HCT116 (cell line): ENCODE measurements around the gene DDAH1. TPM values are rescaled to one million over a fixed set of nuclear protein-coding genes. Genes with fewer than 3 reads are reported as not detected.

ENCODE experiments used
- ATAC-seq: fragments of 200-7000 bp; cut with Tn5 transposase; 2 replicates; pipeline ENCODE4 v1.9.1; 2020; ENCODE audit warnings: mild to moderate bottlenecking, moderate library complexity
- BruUV-seq: library from RNA; stranded (reverse); fragments of 400-500 nt; replicated peaks from 2 replicates; lab custom pipeline; 2021; lab: Mats Ljungman, UMichigan
- CTCF ChIA-PET: fragments of 300-600 bp; sonication (Branson Sonifier 250); formaldehyde crosslinking; loops from one replicate; lab custom pipeline; 2021; ENCODE audit warnings: antibody characterized with exemption; lab: Charles Lee
- POLR2A ChIA-PET: fragments of 300-600, 350-600 bp; sonication (Branson Sonifier 250); formaldehyde crosslinking; loops from one replicate; lab custom pipeline; 2021; ENCODE audit warnings: antibody characterized with exemption; lab: Charles Lee
- RAD21 ChIA-PET, 2 experiments: fragments of 300-600 bp; sonication (Branson Sonifier 250); formaldehyde crosslinking; loops; one replicate each; lab custom pipeline; 2023; ENCODE audit warnings: low total read pairs in 2 of 2; ENCODE audit not compliant: uncharacterized antibody in 2 of 2, unreplicated experiment in 2 of 2, low non-redundant PET in 1 of 2; lab: Charles Lee
- DNase-seq: peaks from one replicate; pipeline ENCODE4 v3.0.0-alpha.2; 2010; ENCODE audit warnings: low read depth, low spot score
- H2AFZ ChIP-seq: fragments of 200-600 bp; shearing (Covaris generic), sonication (generic); 2 replicates; pipeline ENCODE4 v1.6.1; 2017; ENCODE audit warnings: low read depth, mixed run types, mixed read lengths, antibody characterized with exemption, low read length; ENCODE audit not compliant: poor library complexity, severe bottlenecking
- H3K27ac ChIP-seq: 2 replicates; pipeline ENCODE4 v1.5.1; 2012; ENCODE audit warnings: low read depth, low read length
- H3K27me3 ChIP-seq: fragments of 200-600 bp; sonication (generic); 2 replicates; pipeline ENCODE4 v1.6.1; 2016; ENCODE audit warnings: mixed run types, low read length, mixed read lengths; ENCODE audit not compliant: insufficient read depth
- H3K36me3 ChIP-seq, 2 experiments: fragments of 200-500 bp in 1 of 2; fragments of 200-600 bp in 1 of 2; sonication (Bioruptor generic) in 1 of 2; sonication (generic) in 1 of 2; 2 replicates each; pipeline versions ENCODE4 v1.5.1 to v1.6.1; 2014 to 2016; ENCODE audit warnings: low read length in 2 of 2, inconsistent platforms in 1 of 2, mixed read lengths in 1 of 2, mixed run types in 1 of 2; ENCODE audit not compliant: insufficient read depth in 2 of 2, control insufficient read depth in 1 of 2
- H3K4me1 ChIP-seq, 2 experiments: fragments of 200-600 bp in 1 of 2; sonication (generic) in 1 of 2; 2 replicates each; pipeline versions ENCODE4 v1.5.1 to v1.6.1; 2012 to 2017; ENCODE audit warnings: low read length in 2 of 2, inconsistent platforms in 1 of 2, mild to moderate bottlenecking in 1 of 2, mixed read lengths in 1 of 2, mixed run types in 1 of 2, moderate library complexity in 1 of 2; ENCODE audit not compliant: insufficient read depth in 2 of 2, control insufficient read depth in 1 of 2
- H3K4me2 ChIP-seq: fragments of 200-600 bp; sonication (generic); 2 replicates; pipeline ENCODE4 v1.6.1; 2017; ENCODE audit warnings: mixed run types, low read length, mixed read lengths
- H3K4me3 ChIP-seq, 2 experiments: fragments of 200-600 bp in 1 of 2; sonication (generic) in 1 of 2; replicated peaks in 1 of 2; 2 replicates each; pipeline ENCODE4 v1.5.1; 2011 to 2016; ENCODE audit warnings: low read length in 2 of 2, control low read depth in 1 of 2, low read depth in 1 of 2, mild to moderate bottlenecking in 1 of 2, mixed read lengths in 1 of 2, mixed run types in 1 of 2
- H3K79me2 ChIP-seq: fragments of 200-600 bp; sonication (generic); 2 replicates; pipeline ENCODE4 v1.6.1; 2017; ENCODE audit warnings: mild to moderate bottlenecking, mixed run types, low read length, moderate library complexity, mixed read lengths; ENCODE audit not compliant: insufficient read depth
- H3K9ac ChIP-seq: fragments of 200-600 bp; sonication (generic); 2 replicates; pipeline ENCODE4 v1.6.1; 2016; ENCODE audit warnings: low read length, mixed read lengths
- H3K9me2 ChIP-seq: fragments of 200-600 bp; sonication (generic), shearing (Covaris generic); 2 replicates; pipeline ENCODE4 v1.6.1; 2017; ENCODE audit warnings: mixed run types, mild to moderate bottlenecking, moderate library complexity; ENCODE audit not compliant: insufficient read depth
- H3K9me3 ChIP-seq, 2 experiments: fragments of 200-500 bp in 1 of 2; fragments of 200-600 bp in 1 of 2; sonication (Bioruptor generic) in 1 of 2; sonication (generic) in 1 of 2; 2 replicates each; pipeline ENCODE4 v1.6.1; 2014 to 2017; ENCODE audit warnings: low read length in 2 of 2, mixed read lengths in 2 of 2, inconsistent platforms in 1 of 2, low read depth in 1 of 2, mild to moderate bottlenecking in 1 of 2, mixed run types in 1 of 2, moderate library complexity in 1 of 2; ENCODE audit not compliant: control insufficient read depth in 1 of 2, insufficient read depth in 1 of 2
- H4K20me1 ChIP-seq: fragments of 200-600 bp; sonication (generic), shearing (Covaris generic); 2 replicates; pipeline ENCODE4 v1.6.1; 2017; ENCODE audit warnings: mixed run types, mild to moderate bottlenecking, moderate library complexity; ENCODE audit not compliant: insufficient read depth
- CBX3 ChIP-seq: IDR thresholded peaks from 2 replicates; pipeline ENCODE4 v1.6.1; 2012; ENCODE audit warnings: low read depth
- CEBPB ChIP-seq: IDR thresholded peaks from 2 replicates; pipeline ENCODE4 v1.6.1; 2012; ENCODE audit warnings: low read depth
- ELF1 ChIP-seq: IDR thresholded peaks from 2 replicates; pipeline ENCODE4 v1.6.1; 2012; ENCODE audit warnings: low read depth, borderline replicate concordance
- FOSL1 ChIP-seq: IDR thresholded peaks from 2 replicates; pipeline ENCODE4 v1.6.1; 2012; ENCODE audit warnings: low read depth
- POLR2A ChIP-seq: IDR thresholded peaks from 2 replicates; pipeline ENCODE4 v1.7.0; 2011; ENCODE audit warnings: borderline replicate concordance; ENCODE audit not compliant: insufficient read depth, insufficient read length; ENCODE audit errors: extremely low read depth
- SIN3A ChIP-seq: IDR thresholded peaks from 2 replicates; pipeline ENCODE4 v1.6.1; 2012; ENCODE audit warnings: low read depth
- SP1 ChIP-seq: IDR thresholded peaks from 2 replicates; pipeline ENCODE4 v1.6.1; 2012; ENCODE audit warnings: low read depth
- YY1 ChIP-seq: IDR thresholded peaks from 2 replicates; pipeline ENCODE4 v1.6.1; 2011; ENCODE audit warnings: low read length, low read depth, moderate library complexity, mild to moderate bottlenecking; ENCODE audit not compliant: insufficient replicate concordance; ENCODE audit errors: extremely low read depth
- ZNF274 ChIP-seq: fragments of 200-500 bp; sonication (Bioruptor generic); IDR thresholded peaks from 2 replicates; pipeline ENCODE4 v1.6.1; 2014; ENCODE audit warnings: mild to moderate bottlenecking, low read depth, low read length, inconsistent platforms
- intact Hi-C: fragments of 100-400 bp; cut with micrococcal nuclease; formaldehyde crosslinking; loops from 2 replicates; pipeline ENCODE4 v1.10.0; 2022
- total RNA-seq: library from RNA; stranded (reverse); gene quantifications from one replicate; pipeline ENCODE4 v1.2.1, GENCODE V29; 2021; ENCODE audit not compliant: unreplicated experiment
- TF ChIP-seq, protein P1 (sequence below): IDR thresholded peaks from 2 replicates; pipeline ENCODE4 v1.6.1; 2012; ENCODE audit warnings: low read depth
- TF ChIP-seq, protein P2 (sequence below): IDR thresholded peaks from 2 replicates; pipeline ENCODE4 v1.6.1; 2012
- TF ChIP-seq, protein P3 (sequence below): IDR thresholded peaks from 2 replicates; pipeline ENCODE4 v1.6.1; 2012
- TF ChIP-seq, protein P4 (sequence below), 3 experiments: fragments of 200-600 bp in 1 of 3; sonication (generic) in 1 of 3; IDR thresholded peaks in 2 of 3; conservative IDR thresholded peaks in 1 of 3; 2 replicates each; pipeline ENCODE4 v1.5.1; 2012 to 2017; ENCODE audit warnings: low read depth in 2 of 3, low read length in 2 of 3, antibody characterized with exemption in 1 of 3, borderline replicate concordance in 1 of 3, control low read depth in 1 of 3, mild to moderate bottlenecking in 1 of 3, mixed read lengths in 1 of 3, mixed run types in 1 of 3, moderate library complexity in 1 of 3; ENCODE audit not compliant: insufficient read depth in 1 of 3

Gene DDAH1
- total RNA-seq, 1 experiment from 2014 or later: 16.6 TPM

DNA sequence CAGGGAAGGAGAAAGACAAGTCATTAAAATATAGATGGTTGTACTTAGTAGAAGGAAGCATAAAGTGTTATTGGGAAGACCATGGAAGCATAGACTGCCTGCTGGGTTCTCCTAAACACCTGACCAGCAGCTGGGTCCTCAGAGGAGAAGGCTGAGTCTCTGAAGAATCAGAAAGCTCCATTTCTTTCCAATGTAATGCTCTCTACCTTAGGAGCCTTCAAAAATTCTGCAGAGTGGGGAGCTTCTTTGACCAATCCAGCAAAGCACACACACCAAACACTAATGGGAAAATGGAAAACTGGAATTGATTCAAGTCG lies 167.5 kb downstream of the DDAH1 start:
- H3K36me3 ChIP-seq: no peaks in the 10 kb centered on the region
- peaks cover 30 to 50% of the 10 kb centered on the region in 2 experiments for H3K4me1 ChIP-seq
- TF ChIP-seq SP1 (no peak), POLR2A (no peak), YY1 (no peak), ELF1 (no peak), FOSL1 (no peak), ZNF274 (no peak), CEBPB (no peak), CBX3 (no peak)
- H3K9me2 ChIP-seq: no peaks in the 10 kb centered on the region
- ChIA-PET CTCF (interaction anchor here (0.6 to 2.0 kb wide), 4 partner anchors 11 to 396 kb away, joined by 3 to 9 read pairs (median 3); no protein-coding TSS in a partner anchor), RAD21 (no interaction called here), POLR2A (interaction anchor here (0.9 kb wide), 1 partner anchor 21 kb away, joined by 3 read pairs; the partner anchor contains the start of gene BCL10)
- H3K79me2 ChIP-seq: no peaks in the 10 kb centered on the region
- peak overlapping the region; percentile 44 for H3K27ac ChIP-seq
- DNase-seq: no peak
- H3K27me3 ChIP-seq: no peaks in the 10 kb centered on the region
- peak overlapping the region; percentile 19 for H3K9ac ChIP-seq
- peak overlapping the region in 1 of 2 experiments; percentile 39; a peak in 2 of 4 replicates for H3K4me3 ChIP-seq
- TSS peak; percentile 70 for BruUV-seq
- H3K4me2 ChIP-seq: peak overlapping the region; percentile 75
- no peak for ATAC-seq
- no peaks in the 10 kb centered on the region for H3K9me3 ChIP-seq
- H4K20me1 ChIP-seq: no peaks in the 10 kb centered on the region
- H2AFZ ChIP-seq: peak overlapping the region; percentile 53
- intact Hi-C loops: no loop called here

DNA sequence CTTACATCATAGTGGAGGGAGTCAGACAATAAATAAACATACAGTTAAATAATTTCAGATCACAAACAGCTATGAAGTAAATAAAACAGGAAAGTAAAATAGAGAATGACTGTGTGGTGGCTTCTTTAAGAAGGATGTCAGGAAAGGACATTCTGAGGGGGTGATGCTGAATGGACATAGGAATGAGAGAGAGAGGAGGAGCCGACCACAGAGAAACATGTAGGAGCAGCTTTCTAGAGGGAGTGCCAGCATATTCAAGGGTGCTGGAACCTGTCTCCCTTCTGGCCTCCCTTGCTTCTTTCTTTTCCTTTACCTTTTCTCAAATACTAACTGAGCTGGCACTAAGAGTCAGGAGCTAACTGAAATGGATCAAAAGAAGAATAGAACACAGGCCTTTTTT lies 168.0 kb downstream of the DDAH1 start:
- Histone ChIP-seq H3K4me1 (peaks cover 30 to 50% of the 10 kb centered on the region in 2 experiments), H3K9me2 (no peaks in the 10 kb centered on the region), H4K20me1 (no peaks in the 10 kb centered on the region), H3K9ac (peak overlapping the region; percentile 19; the same call in 1 of the 2 replicates), H3K4me3 (no peak overlapping the region), H2AFZ (no peak overlapping the region), H3K27me3 (no peaks in the 10 kb centered on the region), H3K27ac (peak overlapping the region; percentile 44), H3K36me3 (no peaks in the 10 kb centered on the region)
- no peak for ATAC-seq
- no TSS peak for BruUV-seq
- ChIA-PET CTCF (interaction anchor here (0.6 to 2.0 kb wide), 3 partner anchors 11 to 396 kb away, joined by 3 to 9 read pairs (median 3); no protein-coding TSS in a partner anchor), POLR2A (no interaction called here)
- intact Hi-C loops: no loop called here
- TF ChIP-seq ELF1: no peak
- TF ChIP-seq POLR2A: no peak
- TF ChIP-seq, protein P1, sequence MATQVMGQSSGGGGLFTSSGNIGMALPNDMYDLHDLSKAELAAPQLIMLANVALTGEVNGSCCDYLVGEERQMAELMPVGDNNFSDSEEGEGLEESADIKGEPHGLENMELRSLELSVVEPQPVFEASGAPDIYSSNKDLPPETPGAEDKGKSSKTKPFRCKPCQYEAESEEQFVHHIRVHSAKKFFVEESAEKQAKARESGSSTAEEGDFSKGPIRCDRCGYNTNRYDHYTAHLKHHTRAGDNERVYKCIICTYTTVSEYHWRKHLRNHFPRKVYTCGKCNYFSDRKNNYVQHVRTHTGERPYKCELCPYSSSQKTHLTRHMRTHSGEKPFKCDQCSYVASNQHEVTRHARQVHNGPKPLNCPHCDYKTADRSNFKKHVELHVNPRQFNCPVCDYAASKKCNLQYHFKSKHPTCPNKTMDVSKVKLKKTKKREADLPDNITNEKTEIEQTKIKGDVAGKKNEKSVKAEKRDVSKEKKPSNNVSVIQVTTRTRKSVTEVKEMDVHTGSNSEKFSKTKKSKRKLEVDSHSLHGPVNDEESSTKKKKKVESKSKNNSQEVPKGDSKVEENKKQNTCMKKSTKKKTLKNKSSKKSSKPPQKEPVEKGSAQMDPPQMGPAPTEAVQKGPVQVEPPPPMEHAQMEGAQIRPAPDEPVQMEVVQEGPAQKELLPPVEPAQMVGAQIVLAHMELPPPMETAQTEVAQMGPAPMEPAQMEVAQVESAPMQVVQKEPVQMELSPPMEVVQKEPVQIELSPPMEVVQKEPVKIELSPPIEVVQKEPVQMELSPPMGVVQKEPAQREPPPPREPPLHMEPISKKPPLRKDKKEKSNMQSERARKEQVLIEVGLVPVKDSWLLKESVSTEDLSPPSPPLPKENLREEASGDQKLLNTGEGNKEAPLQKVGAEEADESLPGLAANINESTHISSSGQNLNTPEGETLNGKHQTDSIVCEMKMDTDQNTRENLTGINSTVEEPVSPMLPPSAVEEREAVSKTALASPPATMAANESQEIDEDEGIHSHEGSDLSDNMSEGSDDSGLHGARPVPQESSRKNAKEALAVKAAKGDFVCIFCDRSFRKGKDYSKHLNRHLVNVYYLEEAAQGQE: no peak
- TF ChIP-seq, protein P2, sequence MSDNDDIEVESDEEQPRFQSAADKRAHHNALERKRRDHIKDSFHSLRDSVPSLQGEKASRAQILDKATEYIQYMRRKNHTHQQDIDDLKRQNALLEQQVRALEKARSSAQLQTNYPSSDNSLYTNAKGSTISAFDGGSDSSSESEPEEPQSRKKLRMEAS: no peak
- no peak for TF ChIP-seq CEBPB
- TF ChIP-seq, protein P3, sequence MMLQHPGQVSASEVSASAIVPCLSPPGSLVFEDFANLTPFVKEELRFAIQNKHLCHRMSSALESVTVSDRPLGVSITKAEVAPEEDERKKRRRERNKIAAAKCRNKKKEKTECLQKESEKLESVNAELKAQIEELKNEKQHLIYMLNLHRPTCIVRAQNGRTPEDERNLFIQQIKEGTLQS: no peak
- no peak for TF ChIP-seq FOSL1
- TF ChIP-seq YY1: no peak
- no peak for TF ChIP-seq SP1
- no peak for TF ChIP-seq CBX3
- TF ChIP-seq, protein P4, sequence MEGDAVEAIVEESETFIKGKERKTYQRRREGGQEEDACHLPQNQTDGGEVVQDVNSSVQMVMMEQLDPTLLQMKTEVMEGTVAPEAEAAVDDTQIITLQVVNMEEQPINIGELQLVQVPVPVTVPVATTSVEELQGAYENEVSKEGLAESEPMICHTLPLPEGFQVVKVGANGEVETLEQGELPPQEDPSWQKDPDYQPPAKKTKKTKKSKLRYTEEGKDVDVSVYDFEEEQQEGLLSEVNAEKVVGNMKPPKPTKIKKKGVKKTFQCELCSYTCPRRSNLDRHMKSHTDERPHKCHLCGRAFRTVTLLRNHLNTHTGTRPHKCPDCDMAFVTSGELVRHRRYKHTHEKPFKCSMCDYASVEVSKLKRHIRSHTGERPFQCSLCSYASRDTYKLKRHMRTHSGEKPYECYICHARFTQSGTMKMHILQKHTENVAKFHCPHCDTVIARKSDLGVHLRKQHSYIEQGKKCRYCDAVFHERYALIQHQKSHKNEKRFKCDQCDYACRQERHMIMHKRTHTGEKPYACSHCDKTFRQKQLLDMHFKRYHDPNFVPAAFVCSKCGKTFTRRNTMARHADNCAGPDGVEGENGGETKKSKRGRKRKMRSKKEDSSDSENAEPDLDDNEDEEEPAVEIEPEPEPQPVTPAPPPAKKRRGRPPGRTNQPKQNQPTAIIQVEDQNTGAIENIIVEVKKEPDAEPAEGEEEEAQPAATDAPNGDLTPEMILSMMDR (IDR thresholded peaks at IDR 0.05 in 2 of 3, conservative IDR thresholded peaks at IDR 0.05 in 1 of 3; ENCODE audit: borderline replicate concordance in 1 of 3, insufficient read depth in 1 of 3, low read depth in 2 of 3, low read length in 2 of 3): no peak
- no peak for TF ChIP-seq SIN3A
- TF ChIP-seq, all 23 proteins: peak for 0
- Histone ChIP-seq H3K79me2 (no peaks in the 10 kb centered on the region), H3K9me3 (no peaks in the 10 kb centered on the region), H3K4me2 (peak overlapping the region; percentile 75)
- no peak for DNase-seq
- RAD21 ChIA-PET: no interaction called here
